HG02870 (cell line): Measurements from ENCODE around the gene CLEC16A.

Source experiments
- ATAC-seq: cut with Tn5 transposase; IDR thresholded peaks from one replicate; pipeline ENCODE4 v1.9.1; 2021; ENCODE audit warnings: mild to moderate bottlenecking, moderate library complexity; ENCODE audit not compliant: unreplicated experiment

The CLEC16A gene

GRCh38 chr16:10944249-10945064 is at the start of gene CLEC16A:
CLEC16A (plus strand) TSS chr16:10944564; CDS start chr16:10944718, 154 bp downstream.
- peak; percentile 76 for ATAC-seq

GRCh38 chr16:10895053-10895946 is 49.1 kb upstream of the CLEC16A start:
- ATAC-seq: no peak

GRCh38 chr16:10896165-10896564 is 48.2 kb upstream of the CLEC16A start:
- ATAC-seq: no peak

- no peak for ATAC-seq
These were observed 47.6 kb upstream of the CLEC16A start for GRCh38 chr16:10896723-10897122.

- ATAC-seq: peak; percentile 67
These were observed 47.2 kb upstream of the CLEC16A start for GRCh38 chr16:10897134-10897533.

- no peak for ATAC-seq
These were observed 41.4 kb upstream of the CLEC16A start for GRCh38 chr16:10902999-10903398.

GRCh38 chr16:10906482-10906881 is 37.9 kb upstream of the CLEC16A start:
- no peak for ATAC-seq

GRCh38 chr16:10906914-10907756 is 37.2 kb upstream of the CLEC16A start:
- no peak for ATAC-seq

- no peak for ATAC-seq
These were observed 36.7 kb upstream of the CLEC16A start for GRCh38 chr16:10907757-10908045.

GRCh38 chr16:10911267-10911666 is 33.1 kb upstream of the CLEC16A start:
- ATAC-seq: no peak

GRCh38 chr16:10916534-10916933 is 27.8 kb upstream of the CLEC16A start:
- no peak for ATAC-seq

GRCh38 chr16:10918294-10919002 is 25.9 kb upstream of the CLEC16A start:
- no peak for ATAC-seq

- no peak for ATAC-seq
These were observed 25.4 kb upstream of the CLEC16A start for GRCh38 chr16:10919003-10919351.

GRCh38 chr16:10920726-10921427 is 23.5 kb upstream of the CLEC16A start:
- ATAC-seq: no peak

- ATAC-seq: no peak
These were observed 22.6 kb upstream of the CLEC16A start for GRCh38 chr16:10921536-10922327.

GRCh38 chr16:10922328-10923145 is 21.8 kb upstream of the CLEC16A start:
- no peak for ATAC-seq

GRCh38 chr16:10923146-10923649 is 21.2 kb upstream of the CLEC16A start:
- ATAC-seq: no peak

GRCh38 chr16:10923650-10924214 is 20.6 kb upstream of the CLEC16A start:
- ATAC-seq: no peak
